PC-3 (cell line): ENCODE results near the gene CHCHD2.
"Not testable (repeated sequence)": the region's sequence is repeated elsewhere in the genome, so short reads cannot be mapped to it uniquely, and the experiment has no call there.

Source experiments
- EZH2 ChIP-seq: fragments of 300-600 bp; sonication (generic); IDR thresholded peaks from one replicate; pipeline ENCODE4 v1.6.1; 2017; ENCODE audit warnings: antibody characterized with exemption, mild to moderate bottlenecking, low read length; ENCODE audit not compliant: unreplicated experiment
- EZH2phosphoT487 ChIP-seq: fragments of 300-600 bp; sonication (generic); IDR thresholded peaks from 2 replicates; pipeline ENCODE4 v1.6.1; 2018; ENCODE audit warnings: mild to moderate bottlenecking, antibody characterized with exemption, low read length, borderline replicate concordance
- TF ChIP-seq, protein P1 (sequence below): fragments of 300-600 bp; sonication (generic); conservative IDR thresholded peaks from 2 replicates; pipeline ENCODE4 v1.5.1; 2017; ENCODE audit warnings: antibody characterized with exemption, low read depth, mild to moderate bottlenecking, low read length

DNA sequence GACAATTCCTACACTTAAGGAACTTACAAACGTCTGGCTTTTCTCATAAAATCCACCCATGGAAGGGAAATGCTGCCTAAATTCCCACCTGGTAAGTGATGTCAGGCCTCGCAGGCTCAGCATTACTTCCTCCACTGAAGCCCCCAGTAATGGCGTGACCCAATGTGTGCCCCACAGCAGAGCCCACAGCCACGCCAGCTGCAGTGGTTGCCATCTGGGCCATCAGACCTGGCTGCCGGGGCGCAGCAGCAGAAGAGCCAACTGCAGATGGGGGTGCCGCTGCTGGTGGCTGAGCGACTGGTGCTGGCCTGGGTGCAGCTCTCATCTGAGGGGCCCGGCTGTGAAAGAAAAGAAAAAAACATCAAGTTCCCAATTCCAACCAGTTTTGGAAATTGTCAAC lies 2.1 kb downstream of the CHCHD2 start:
- TF ChIP-seq, protein P1, sequence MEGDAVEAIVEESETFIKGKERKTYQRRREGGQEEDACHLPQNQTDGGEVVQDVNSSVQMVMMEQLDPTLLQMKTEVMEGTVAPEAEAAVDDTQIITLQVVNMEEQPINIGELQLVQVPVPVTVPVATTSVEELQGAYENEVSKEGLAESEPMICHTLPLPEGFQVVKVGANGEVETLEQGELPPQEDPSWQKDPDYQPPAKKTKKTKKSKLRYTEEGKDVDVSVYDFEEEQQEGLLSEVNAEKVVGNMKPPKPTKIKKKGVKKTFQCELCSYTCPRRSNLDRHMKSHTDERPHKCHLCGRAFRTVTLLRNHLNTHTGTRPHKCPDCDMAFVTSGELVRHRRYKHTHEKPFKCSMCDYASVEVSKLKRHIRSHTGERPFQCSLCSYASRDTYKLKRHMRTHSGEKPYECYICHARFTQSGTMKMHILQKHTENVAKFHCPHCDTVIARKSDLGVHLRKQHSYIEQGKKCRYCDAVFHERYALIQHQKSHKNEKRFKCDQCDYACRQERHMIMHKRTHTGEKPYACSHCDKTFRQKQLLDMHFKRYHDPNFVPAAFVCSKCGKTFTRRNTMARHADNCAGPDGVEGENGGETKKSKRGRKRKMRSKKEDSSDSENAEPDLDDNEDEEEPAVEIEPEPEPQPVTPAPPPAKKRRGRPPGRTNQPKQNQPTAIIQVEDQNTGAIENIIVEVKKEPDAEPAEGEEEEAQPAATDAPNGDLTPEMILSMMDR: not testable (repeated sequence)
- not testable (repeated sequence) for TF ChIP-seq EZH2, EZH2phosphoT487
